ENCODE results near the gene ADAMTS2. TPM values are rescaled to one million over a fixed set of nuclear protein-coding genes. Genes with fewer than 3 reads are reported as not detected.

The ADAMTS2 gene
- total RNA-seq, 1 experiment from 2014 or later: 1.7 TPM

DNA sequence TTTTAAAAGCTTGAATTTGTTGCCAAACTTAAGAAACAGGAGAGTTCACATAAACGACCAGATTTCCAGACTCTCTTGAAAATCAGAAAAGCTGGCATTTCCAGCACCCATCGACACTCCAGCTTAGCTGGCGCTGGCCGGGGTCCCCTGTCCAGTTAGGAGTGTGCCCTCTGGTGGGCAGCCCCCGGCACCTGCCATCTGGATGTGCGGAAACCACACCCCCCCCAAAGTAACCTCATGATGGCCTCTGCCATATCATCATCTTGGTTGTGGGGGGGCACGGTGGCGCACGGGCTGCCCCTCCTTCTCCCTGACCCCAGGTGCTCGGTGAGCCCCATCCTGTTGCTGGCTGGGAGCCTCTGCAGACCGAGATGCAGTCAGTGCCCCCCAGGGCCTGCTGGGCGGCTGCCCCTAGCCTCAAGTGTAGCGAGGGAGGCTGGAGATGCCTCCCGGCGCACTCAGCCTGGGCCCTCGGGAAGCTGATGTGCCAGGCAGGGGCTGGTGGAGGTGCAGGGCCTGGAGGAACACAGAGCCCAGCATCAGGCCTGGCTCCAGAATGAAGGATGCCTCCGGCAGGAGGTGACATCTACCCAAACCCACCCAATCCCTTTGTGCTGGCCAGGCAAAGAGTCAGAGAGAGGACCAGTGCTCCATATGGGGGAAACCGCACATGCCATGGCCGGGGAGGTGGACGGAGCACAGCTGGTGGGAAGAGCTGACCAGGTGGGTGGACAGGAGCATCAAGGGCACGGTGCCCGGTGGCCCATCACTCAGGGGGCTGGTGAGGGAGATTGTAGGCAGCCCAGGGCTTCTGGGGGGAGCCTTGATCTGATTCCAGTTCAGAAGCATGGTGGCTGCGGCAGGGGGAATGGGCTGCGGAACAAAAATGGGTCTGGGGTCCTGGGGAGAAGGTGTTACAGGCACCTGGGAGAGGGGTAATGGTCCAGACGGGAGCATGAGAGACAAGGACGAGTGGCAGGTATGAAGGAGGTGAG, 70.6 kb downstream of the ADAMTS2 start:
- Histone ChIP-seq H3K27me3 (ENCODE audit: control insufficient read depth, insufficient read depth, low read length) (no peaks in the 10 kb centered on the region), H3K36me3 (replicated peaks; ENCODE audit: control insufficient read depth, insufficient read depth, low read length) (no peaks in the 10 kb centered on the region)
- DNase-seq: peak; percentile 84

DNA sequence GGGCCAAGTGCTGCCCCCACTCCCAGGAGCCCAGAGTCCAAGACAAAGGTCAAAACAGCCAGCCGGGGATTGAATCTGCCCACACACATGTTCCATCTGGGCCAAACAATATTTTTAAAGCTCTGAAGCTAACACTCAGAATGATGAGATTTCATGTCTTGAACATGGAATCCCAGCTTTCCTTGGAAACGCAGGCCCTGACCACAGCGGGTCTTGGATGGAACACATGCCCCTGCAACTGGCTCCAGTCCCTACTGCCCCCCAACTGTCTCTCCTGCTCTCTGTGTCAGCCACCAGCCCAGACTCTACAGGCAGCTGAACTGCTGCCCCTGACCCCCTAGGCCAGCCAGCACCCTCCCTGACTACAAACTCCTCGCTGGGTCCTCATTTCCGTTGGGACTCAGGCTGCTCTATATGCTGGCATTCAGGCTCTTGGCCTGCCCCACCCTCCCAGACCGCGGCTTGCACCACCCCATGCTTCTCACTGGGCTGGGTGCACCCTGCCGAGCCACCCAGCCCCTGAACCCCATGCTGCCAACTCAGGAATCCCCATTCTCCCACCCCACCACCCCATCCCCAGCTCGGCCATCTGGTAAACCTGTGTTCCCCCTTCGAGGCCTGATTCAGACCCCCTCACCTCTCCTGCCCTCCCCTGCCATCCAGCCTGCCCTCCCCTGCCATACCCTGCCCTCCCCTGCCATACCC, 71.7 kb downstream of the ADAMTS2 start:
- H3K36me3 ChIP-seq (replicated peaks; ENCODE audit: control insufficient read depth, insufficient read depth, low read length): no peaks in the 10 kb centered on the region
- H3K27me3 ChIP-seq (ENCODE audit: control insufficient read depth, insufficient read depth, low read length): no peaks in the 10 kb centered on the region
- no peak overlapping the region for H3K4me3 ChIP-seq (ENCODE audit: insufficient read depth, low read depth, low read length)
- no peak for DNase-seq

More for the DNA sequence above, 70.6 kb downstream of the ADAMTS2 start:
- no peak overlapping the region for H3K4me3 ChIP-seq (ENCODE audit: insufficient read depth, low read depth, low read length)

DNA sequence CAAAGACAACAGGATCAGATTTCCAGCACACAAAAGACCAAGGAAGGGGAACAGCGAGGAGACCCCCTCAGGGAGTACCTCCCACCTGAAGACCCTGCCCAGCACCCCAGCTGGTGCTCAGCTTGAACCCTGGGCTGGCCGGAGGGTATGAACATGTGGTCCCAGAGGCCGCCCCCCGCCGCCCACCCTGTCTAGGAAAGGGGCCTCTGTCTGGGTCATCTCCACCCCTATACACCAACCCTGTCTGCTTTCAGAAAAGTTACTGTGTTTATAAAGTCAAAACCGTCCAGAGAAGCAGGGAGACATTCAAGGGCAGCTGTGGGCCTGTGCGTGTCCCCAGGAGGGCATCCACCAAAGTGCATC, 72.2 kb downstream of the ADAMTS2 start:
- no peaks in the 10 kb centered on the region for H3K36me3 ChIP-seq (replicated peaks; ENCODE audit: control insufficient read depth, insufficient read depth, low read length)
- no peak for DNase-seq
- no peak overlapping the region for H3K4me3 ChIP-seq (ENCODE audit: insufficient read depth, low read depth, low read length)
- H3K27me3 ChIP-seq (ENCODE audit: control insufficient read depth, insufficient read depth, low read length): no peaks in the 10 kb centered on the region

DNA sequence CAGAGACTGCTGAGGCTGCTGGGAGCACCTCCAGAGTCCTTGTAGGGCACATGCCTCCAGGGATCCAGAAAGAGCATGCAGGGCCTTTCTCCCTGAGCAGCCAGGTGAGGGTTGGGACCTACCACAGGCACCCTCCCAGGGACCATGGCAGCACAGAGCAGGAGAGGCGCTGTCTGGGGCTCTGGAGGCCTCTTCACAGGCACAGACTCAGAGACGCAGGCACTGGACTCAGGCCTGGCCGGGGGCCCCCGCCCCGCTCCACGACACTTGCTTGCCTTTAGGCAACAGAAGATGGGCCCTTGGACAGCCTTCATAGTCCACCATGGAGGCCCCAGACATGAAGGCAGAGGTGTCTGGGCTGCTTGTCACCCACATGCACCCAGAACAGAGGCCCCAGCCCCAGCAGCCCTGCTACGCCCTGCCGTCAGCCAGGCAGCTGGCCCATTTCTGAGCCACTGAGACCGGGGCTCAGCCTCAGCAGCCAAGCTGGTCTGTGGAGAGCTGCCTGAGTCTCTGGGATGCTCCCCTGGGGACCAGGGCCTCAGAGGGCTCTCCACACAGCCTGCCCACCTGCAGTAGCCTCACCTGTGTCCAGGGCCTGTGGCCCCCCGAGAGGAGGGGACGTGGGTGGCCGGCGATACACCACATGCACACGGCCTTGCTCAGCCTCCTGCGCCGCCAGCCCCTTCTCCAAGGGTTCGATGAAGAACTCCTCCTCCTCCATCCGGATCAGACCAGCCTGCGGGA, 72.8 kb downstream of the ADAMTS2 start:
- Histone ChIP-seq H3K27me3 (ENCODE audit: control insufficient read depth, insufficient read depth, low read length) (no peaks in the 10 kb centered on the region), H3K36me3 (replicated peaks; ENCODE audit: control insufficient read depth, insufficient read depth, low read length) (no peaks in the 10 kb centered on the region), H3K4me3 (ENCODE audit: insufficient read depth, low read depth, low read length) (no peak overlapping the region)
- no peak for DNase-seq

DNA sequence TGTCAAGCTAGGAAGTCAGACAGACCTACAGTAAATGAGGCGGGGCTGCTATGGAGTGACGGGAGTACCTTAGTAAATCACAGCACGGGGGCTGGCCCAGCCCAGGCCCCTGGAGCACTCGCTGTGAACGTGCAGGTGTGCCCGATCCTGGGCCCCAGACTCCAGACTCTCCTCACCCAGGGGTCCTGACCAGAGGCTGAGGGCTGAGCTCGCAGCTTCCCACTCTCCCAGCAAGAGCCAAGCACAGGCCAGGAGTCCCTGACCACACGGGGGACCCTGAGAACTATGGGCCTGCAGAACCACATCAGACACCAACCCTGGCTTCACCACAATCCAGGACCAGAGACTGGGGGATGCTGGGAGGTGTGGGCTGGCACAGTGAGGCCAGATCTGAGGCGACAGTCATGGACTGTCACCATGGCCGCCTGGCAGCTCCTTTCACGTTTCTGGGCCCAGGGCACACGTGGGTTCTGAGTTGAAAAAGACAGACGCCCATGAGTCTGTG, 73.4 kb downstream of the ADAMTS2 start:
- DNase-seq: no peak
- Histone ChIP-seq H3K36me3 (replicated peaks; ENCODE audit: control insufficient read depth, insufficient read depth, low read length) (no peaks in the 10 kb centered on the region), H3K27me3 (ENCODE audit: control insufficient read depth, insufficient read depth, low read length) (no peaks in the 10 kb centered on the region), H3K4me3 (ENCODE audit: insufficient read depth, low read depth, low read length) (no peak overlapping the region)

DNA sequence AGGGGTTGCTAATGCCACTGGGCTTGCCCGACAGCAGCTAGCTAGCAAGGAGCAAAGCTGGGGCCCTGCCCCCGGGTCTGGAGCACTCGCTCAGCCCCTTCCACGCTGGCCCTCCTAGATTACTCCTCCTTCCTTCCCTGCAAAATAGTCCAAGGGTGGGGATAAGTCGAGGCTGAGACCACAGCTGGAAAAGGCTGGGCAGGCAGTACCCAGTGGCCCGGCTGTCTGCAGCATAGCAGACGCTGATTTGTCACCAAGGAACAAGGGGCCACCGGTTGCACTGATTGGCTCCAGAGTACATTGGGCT, 73.9 kb downstream of the ADAMTS2 start:
- Histone ChIP-seq H3K27me3 (ENCODE audit: control insufficient read depth, insufficient read depth, low read length) (no peaks in the 10 kb centered on the region), H3K36me3 (replicated peaks; ENCODE audit: control insufficient read depth, insufficient read depth, low read length) (no peaks in the 10 kb centered on the region), H3K4me3 (ENCODE audit: insufficient read depth, low read depth, low read length) (no peak overlapping the region)
- no peak for DNase-seq

DNA sequence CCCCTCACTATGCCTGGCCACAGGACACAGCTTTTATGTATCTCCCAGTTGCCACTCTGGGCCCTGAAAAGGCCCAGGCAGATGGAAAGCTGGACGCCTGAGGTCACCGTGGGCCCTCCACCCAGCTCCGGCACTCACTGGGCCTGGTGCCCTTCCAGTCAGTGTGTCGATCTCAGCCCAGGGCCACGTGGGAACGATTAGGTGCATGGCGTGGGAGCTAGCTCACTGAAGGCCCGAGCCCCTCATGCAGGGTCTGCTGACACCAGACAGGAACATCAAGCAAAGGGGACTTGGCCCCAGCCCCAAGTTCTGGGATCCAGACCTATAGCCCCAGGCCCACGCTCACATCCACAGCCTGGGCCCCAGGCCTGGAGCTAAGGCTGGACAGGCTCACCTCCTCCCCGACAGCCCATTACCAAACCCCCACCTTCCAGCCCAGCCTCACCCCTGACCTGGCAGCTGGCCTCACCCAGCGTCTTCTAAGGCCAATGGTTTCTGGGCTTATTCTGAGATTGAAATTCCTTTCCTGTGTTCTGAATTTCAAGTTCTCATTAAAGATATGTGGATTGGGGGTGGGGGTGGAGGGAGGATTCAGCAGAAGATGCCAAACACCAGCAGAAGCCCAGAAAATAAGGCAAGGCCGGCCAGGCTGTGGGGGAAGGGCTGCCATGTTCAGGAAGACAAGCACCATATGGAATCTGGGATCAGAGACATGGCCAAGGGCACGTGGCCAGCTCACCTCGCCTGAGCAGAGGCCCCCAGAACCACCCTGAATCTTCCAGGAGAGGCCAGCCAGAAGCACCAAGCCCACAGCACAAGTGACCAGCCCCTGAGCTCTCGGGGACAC, 74.5 kb downstream of the ADAMTS2 start:
- no peaks in the 10 kb centered on the region for H3K36me3 ChIP-seq (replicated peaks; ENCODE audit: control insufficient read depth, insufficient read depth, low read length)
- no peak for DNase-seq
- H3K27me3 ChIP-seq (ENCODE audit: control insufficient read depth, insufficient read depth, low read length): no peaks in the 10 kb centered on the region
- no peak overlapping the region for H3K4me3 ChIP-seq (ENCODE audit: insufficient read depth, low read depth, low read length)

DNA sequence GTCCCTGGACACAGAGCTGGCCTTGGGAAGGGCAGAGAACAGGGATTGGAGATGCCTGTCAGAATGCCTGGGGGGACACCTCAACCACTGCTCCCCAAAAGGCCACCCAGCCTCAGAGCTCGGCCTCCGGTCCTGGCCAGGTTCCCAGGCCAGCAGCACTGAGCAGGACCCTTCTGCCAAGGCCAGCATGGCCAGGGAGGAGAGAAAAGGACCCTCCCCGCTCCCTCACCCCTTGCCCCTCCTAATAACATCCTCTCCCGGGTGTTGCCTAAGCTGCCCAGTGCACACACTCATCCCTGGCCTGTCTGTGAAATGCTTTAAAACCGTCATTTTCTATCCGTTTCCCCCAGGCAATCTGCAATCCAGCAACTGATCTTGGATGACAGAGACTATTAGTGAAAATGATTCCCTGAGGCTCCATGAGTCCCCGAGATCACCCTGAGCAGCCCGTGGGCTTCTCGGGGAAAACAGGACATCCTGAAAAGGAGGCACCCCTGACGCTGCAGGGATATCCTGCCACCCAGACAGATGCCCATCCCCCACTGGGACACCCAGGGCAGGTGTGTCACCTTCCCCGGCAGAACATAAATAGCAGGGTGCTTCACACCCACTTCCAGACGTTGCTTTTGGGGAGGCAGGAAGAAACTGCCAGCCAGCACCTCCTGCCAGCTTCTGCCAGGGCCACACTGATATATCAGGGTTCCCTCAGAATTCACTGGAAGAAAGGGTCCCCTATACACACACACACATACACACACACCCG, 75.3 kb downstream of the ADAMTS2 start:
- DNase-seq: no peak
- no peaks in the 10 kb centered on the region for H3K36me3 ChIP-seq (replicated peaks; ENCODE audit: control insufficient read depth, insufficient read depth, low read length)
- H3K27me3 ChIP-seq (ENCODE audit: control insufficient read depth, insufficient read depth, low read length): no peaks in the 10 kb centered on the region
- no peak overlapping the region for H3K4me3 ChIP-seq (ENCODE audit: insufficient read depth, low read depth, low read length)

DNA sequence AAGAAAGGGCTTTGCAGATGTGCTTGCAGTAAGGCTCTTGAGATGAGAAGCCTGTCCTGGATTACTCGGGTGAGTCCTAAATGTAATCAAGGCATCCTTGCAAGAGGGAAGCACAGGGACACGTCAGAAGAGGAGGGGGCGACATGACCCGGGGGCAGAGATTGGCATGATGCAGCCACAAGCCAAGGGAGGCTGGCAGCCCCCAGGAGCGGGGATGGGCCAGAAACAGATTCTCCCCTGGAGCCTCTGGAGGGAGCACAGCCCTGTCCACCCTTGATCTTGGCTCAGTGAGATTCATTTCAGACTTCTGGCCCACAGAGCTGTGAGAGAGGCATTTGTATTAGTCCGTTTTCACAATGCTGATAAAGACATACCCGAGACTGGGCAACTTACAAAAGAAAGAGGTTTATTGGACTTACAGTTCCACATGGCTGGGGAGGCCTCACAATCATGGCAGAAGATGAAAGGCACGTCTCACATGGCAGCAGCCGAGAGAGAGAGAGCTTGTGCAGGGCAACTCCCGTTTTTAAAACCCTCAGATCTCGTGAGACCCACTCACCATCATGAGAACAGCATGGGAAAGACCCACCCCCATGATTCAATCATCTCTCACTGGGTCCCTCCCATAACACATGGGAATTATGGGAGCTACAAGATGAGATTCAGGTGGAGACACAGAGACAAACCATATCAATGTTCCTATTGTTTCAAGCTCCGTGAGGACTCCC, 76.1 kb downstream of the ADAMTS2 start:
- Histone ChIP-seq H3K36me3 (replicated peaks; ENCODE audit: control insufficient read depth, insufficient read depth, low read length) (no peaks in the 10 kb centered on the region), H3K4me3 (ENCODE audit: insufficient read depth, low read depth, low read length) (no peak overlapping the region), H3K27me3 (ENCODE audit: control insufficient read depth, insufficient read depth, low read length) (no peaks in the 10 kb centered on the region)
- peak; percentile 32 for DNase-seq

DNA sequence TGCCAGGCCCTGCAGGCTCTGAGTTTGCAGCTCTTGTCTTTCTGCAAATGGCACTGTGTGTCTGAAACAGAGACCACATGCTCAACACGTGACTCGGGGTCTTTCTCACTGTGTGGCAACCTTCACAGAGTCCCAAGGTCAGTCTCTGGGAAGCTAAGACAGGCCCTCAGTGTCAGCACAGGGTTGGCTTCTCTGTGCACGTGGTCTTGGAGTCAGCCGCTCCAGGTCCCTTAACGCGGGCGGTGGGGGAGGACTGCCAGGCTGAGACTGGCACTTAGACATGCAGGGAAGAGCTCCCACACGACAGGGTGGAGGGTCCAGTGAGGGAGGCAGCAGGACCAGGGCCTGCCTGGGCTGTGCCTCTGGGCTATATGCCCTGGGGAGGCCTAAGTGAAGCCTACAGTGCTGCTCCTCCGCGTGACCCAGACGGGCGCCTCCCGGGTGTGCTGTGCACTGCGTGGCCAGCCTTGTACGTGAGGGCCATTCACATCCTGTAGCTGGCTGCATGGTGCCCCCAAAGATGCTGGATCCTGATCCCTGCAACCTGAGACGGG, 76.8 kb downstream of the ADAMTS2 start:
- Histone ChIP-seq H3K27me3 (ENCODE audit: control insufficient read depth, insufficient read depth, low read length) (no peaks in the 10 kb centered on the region), H3K36me3 (replicated peaks; ENCODE audit: control insufficient read depth, insufficient read depth, low read length) (no peaks in the 10 kb centered on the region), H3K4me3 (ENCODE audit: insufficient read depth, low read depth, low read length) (no peak overlapping the region)
- DNase-seq: peak; percentile 35

DNA sequence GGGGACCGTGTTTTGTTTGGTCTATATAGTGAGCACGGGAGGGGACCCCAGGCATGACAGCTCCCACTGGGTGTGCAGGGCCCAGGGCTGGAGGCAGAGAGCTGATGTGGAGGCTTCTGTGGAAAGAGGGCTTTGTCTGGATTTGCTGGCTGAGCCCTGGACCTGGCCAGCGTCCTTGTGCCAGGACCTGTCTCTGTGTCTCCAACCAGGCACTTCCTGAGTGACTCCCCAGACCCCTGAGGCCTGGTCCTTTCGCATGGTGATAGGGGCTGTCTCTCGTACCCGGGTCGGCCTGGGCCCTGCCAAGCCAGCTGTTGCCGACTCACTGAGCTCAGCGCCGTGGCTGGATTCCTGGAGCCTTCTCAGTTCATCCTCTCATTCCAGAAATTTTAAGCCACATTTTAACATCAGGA, 77.6 kb downstream of the ADAMTS2 start:
- Histone ChIP-seq H3K36me3 (replicated peaks; ENCODE audit: control insufficient read depth, insufficient read depth, low read length) (no peaks in the 10 kb centered on the region), H3K27me3 (ENCODE audit: control insufficient read depth, insufficient read depth, low read length) (no peaks in the 10 kb centered on the region), H3K4me3 (ENCODE audit: insufficient read depth, low read depth, low read length) (no peak overlapping the region)
- DNase-seq: no peak

DNA sequence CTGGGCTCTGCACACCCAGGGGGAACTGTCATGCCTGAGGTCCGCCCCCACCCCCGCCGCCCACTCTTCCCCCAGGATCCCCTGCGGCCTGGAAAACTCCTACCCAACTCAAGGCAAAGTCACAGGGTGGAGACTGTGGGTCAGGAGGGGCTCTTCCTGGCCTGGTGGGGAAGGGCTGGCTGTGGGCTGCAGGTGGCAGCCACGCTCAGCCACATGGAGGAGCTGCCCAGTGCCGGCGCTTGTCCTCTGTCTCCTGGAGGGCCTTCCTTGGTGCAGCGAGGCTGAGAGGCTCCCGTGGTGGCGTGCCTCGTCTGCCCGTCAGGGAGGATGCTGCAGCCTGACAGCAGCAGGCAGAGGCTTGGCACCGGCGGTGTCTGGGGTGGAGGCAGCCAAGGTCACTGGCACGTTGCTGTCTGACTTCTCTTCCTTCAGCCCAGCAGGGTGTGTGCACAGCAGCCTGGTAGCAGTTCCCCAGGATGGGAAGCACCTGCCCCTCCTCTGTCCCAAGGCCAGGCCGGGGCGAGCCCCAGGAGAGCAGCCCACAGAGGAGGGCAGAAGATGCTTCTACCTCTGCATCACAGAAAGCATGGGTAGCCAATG, 78.1 kb downstream of the ADAMTS2 start:
- peak; percentile 81 for DNase-seq
- no peaks in the 10 kb centered on the region for H3K36me3 ChIP-seq (replicated peaks; ENCODE audit: control insufficient read depth, insufficient read depth, low read length)
- no peak overlapping the region for H3K4me3 ChIP-seq (ENCODE audit: insufficient read depth, low read depth, low read length)
- H3K27me3 ChIP-seq (ENCODE audit: control insufficient read depth, insufficient read depth, low read length): no peaks in the 10 kb centered on the region

All from H7 (cell line).